ENCODE data around the gene DUSP11.
"Not testable (repeated sequence)": the region's sequence is repeated elsewhere in the genome, so short reads cannot be mapped to it uniquely, and the experiment has no call there.

DUSP11 gene

DNA sequence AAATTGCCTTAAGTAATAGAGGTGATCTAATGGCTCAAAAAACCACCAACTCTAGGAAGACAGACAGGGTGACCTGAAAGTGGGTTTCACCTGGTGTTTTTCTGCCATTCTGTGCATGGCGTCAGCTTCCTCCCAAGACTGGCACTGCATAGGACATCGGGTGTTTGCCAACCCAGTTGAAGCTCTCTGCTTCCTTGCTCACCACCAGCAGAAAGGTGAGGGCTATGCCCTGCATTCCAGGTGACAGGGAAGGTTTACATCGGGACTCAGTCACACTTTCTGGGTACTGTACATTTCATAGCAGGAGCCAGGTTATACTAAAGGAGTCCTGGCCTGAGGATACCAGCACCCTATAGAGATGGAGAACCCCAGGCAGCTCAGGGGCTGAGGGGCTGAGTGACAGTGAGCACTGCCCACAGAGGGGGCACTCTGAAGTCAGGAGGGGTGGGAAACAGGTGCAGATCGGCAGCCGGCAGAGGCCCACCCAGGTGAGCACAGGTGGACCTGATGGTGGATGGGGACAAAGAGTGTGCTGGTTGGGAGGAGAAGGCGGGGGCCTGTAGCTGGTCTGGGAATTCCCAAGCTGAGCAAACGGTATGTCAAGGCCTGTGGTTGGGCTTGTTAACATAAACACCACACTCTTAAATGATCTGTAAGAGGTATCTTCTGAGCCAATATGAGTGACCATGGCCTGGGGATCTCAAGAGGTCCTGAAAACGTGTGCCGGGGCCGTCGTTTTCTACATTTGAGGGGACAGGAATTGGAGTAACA is 60.9 kb downstream of the DUSP11 start:
- in situ Hi-C loops (cut with MboI; ENCODE audit: low sequenced_read_pairs), result no loop called here

DNA sequence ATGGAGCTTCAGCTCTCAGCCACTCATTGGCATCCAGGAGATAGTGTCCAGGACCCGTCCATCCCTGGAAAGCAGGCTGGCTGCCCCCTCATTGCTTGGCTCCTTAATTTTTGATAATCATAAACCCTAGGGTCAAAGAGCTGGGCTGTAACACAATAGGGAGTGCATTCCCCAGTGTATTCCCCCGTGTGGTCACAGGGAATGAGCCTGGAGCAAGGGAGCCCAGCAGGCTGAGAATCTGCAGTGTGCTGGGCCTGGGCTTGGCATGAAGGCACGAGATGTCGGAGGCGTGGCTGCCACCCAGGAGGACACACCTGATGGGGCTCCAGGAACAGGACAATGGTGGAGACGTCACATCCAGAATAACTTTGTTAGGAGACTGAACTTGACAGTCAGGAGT is 61.5 kb downstream of the DUSP11 start:
- in situ Hi-C loops (cut with MboI; ENCODE audit: low sequenced_read_pairs), result no loop called here

DNA sequence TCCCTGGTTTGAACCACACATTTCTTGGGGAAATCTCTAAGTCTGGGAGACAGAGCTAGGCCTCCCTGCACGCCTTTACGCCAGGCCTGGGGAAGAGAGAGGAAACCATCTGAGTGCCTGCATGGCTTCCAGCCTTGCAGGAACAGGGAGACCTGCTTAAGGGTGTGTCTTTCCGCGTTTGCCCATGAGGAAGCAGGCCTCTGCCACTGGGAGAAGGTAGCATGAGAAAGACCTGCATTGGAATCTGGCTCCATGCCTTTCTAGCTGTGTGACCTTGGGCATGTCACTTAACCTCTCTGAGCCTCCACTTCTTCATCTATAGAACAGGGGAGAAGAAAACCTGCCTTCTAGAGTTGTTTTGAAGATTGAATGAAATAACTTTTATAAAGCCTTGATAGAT is 62.2 kb downstream of the DUSP11 start:
- in situ Hi-C loops (cut with MboI; ENCODE audit: low sequenced_read_pairs), result not testable (repeated sequence)

DNA sequence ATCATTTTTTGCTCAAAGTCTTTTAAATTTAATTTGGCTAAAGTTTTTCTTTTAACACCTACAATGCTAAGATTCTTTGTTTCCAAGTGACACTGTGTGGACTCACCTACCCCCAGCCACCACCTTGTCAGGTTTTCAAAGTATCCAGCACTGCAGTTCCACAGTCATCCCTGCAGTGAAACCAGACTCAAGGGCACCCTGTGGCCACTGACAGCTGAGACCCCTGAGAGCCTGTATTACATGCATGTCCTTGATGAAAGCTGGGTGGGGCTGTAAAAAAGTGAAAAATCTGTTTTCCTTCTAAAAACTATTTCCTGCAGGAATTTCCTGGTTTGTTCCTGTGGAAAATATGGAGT is 62.7 kb downstream of the DUSP11 start:
- in situ Hi-C loops (cut with MboI; ENCODE audit: low sequenced_read_pairs), result no loop called here

DNA sequence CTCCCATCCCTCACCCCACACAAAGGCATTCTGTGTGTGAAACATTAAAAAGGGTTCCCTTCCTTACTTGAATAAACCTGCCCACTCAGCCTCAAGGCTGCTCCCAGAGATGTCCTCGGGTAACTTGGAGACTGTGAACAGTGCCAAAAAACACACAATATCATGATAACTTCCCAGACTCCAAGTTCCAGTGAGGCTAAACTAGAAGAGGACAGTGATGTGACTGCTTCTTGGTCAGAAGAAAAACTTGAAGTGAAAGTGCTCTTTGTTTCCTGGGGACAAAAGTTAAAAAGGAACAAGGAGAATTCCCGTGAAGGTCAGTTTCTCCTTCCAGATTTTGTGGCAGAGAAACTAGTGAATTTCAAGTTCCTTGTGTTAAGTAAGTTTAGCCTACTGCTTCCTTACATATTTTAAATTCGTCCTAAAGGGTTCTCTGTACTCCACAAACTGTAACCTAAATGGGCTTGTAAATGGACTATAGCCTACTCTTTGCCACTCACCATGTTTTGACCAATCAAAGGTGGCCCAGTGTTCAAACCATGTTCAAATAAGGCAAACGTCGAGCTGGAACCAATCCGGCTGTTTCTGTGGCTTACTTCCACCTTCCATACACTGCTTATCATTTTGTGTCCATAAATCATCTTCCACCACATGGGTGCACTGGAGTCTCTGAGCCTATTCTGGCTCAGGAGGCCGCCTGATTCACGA is 63.2 kb downstream of the DUSP11 start:
- in situ Hi-C loops (cut with MboI; ENCODE audit: low sequenced_read_pairs), result no loop called here

DNA sequence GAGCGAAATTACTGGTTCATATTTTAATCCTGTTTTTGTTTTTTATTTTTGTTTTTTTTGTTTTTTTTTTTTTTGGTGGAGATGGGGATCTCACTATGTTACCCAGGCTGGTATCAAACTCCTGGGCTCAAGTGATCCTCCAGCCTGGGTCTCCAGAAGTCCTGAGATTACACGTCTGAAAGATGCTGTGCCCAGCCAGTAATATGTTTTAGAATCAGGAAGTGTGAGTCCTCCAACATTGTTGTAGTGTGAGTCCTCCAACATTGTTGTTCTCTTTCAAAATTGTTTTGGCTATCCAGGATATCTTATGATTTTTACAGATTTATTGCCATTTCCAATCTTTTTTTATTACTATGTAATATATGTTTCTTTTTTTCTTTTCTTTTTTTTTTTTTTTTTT is 65.8 kb downstream of the DUSP11 start:
- in situ Hi-C loops (cut with MboI; ENCODE audit: low sequenced_read_pairs), result no loop called here

Data from HL-60/S4 (cell line).